HG03342 (cell line): ENCODE results near the gene TCEA3.

Source experiments
- ATAC-seq: cut with Tn5 transposase; IDR thresholded peaks from one replicate; pipeline ENCODE4 v1.9.1; 2021; ENCODE audit warnings: mild to moderate bottlenecking, moderate library complexity; ENCODE audit not compliant: unreplicated experiment

The TCEA3 gene

GRCh38 chr1:23369335-23370013 lies 55.1 kb downstream of the TCEA3 start, which contains the start of gene ZNF436:
Gene ZNF436 (minus strand): TSS chr1:23369836. CDS start chr1:23368005, 1,831 bp downstream.
- no peak for ATAC-seq

- ATAC-seq = peak; percentile 70
These were observed 55.8 kb downstream of the TCEA3 start for GRCh38 chr1:23368562-23369334.

- peak; percentile 84 for ATAC-seq
These were observed 56.6 kb downstream of the TCEA3 start for GRCh38 chr1:23367791-23368561.

GRCh38 chr1:23367451-23367790 lies 57.1 kb downstream of the TCEA3 start:
- ATAC-seq = no peak

- ATAC-seq = no peak
These were observed 58.0 kb downstream of the TCEA3 start for GRCh38 chr1:23366598-23366997.

- ATAC-seq = no peak
These were observed 58.4 kb downstream of the TCEA3 start for GRCh38 chr1:23366146-23366545.

- ATAC-seq = no peak
These were observed 62.3 kb downstream of the TCEA3 start for GRCh38 chr1:23362218-23362713.

- no peak for ATAC-seq
These were observed 66.2 kb downstream of the TCEA3 start for GRCh38 chr1:23358310-23358875.

GRCh38 chr1:23357138-23357908 lies 67.2 kb downstream of the TCEA3 start:
- ATAC-seq = no peak

GRCh38 chr1:23356471-23357137 lies 67.9 kb downstream of the TCEA3 start:
- ATAC-seq = no peak

- no peak for ATAC-seq
These were observed 70.3 kb downstream of the TCEA3 start for GRCh38 chr1:23354245-23354644.

- no peak for ATAC-seq
These were observed 72.4 kb downstream of the TCEA3 start for GRCh38 chr1:23352096-23352695.

GRCh38 chr1:23345920-23346319 lies 78.6 kb downstream of the TCEA3 start:
- ATAC-seq = no peak

GRCh38 chr1:23344987-23345472 lies 79.5 kb downstream of the TCEA3 start:
- ATAC-seq = no peak

GRCh38 chr1:23344111-23344986 lies 80.2 kb downstream of the TCEA3 start, which contains the start of gene HNRNPR:
Gene HNRNPR (minus strand): TSS chr1:23344284. CDS start chr1:23341008, 3,276 bp downstream.
- ATAC-seq = peak; percentile 93

GRCh38 chr1:23343221-23344110 lies 81.1 kb downstream of the TCEA3 start:
- ATAC-seq = no peak
